B cell (primary cell): ENCODE measurements around the gene SUGCT.

Experiments used
- CTCF ChIP-seq: fragments of 200-600 bp; IDR thresholded peaks from one replicate; pipeline ENCODE4 v1.8.0; 2022; ENCODE audit warnings: antibody characterized with exemption, mild to moderate bottlenecking
- EZH2 ChIP-seq: IDR thresholded peaks from 2 replicates; pipeline ENCODE4 v1.6.1; 2012; ENCODE audit warnings: borderline replicate concordance, low read depth, mild to moderate bottlenecking, moderate library complexity, low read length; ENCODE audit not compliant: insufficient read depth, poor library complexity, severe bottlenecking

GRCh38 chr7:40147371-40148246, 12.8 kb downstream of the SUGCT start:
- no peak for TF ChIP-seq CTCF
- TF ChIP-seq EZH2 = no peak
